Muscle of leg (tissue), 11 donors: ENCODE measurements around the gene PRKCE. TPM values are rescaled to one million over a fixed set of nuclear protein-coding genes. Genes with fewer than 3 reads are reported as not detected.

ENCODE experiments used
- DNase-seq: peaks from one replicate; pipeline ENCODE4 v3.0.0; 2013
- H3K27ac ChIP-seq: one replicate; pipeline ENCODE4 v1.5.1; 2013; ENCODE audit warnings: mild to moderate bottlenecking, low read length, control low read depth
- H3K27me3 ChIP-seq: one replicate; pipeline ENCODE4 v1.6.1; 2013; ENCODE audit warnings: low read length; ENCODE audit not compliant: control insufficient read depth, insufficient read depth
- H3K36me3 ChIP-seq: one replicate; pipeline ENCODE4 v1.6.1; 2013; ENCODE audit warnings: low read length; ENCODE audit not compliant: control insufficient read depth, insufficient read depth
- H3K4me1 ChIP-seq: one replicate; pipeline ENCODE4 v1.6.1; 2013; ENCODE audit warnings: low read length; ENCODE audit not compliant: control insufficient read depth, insufficient read depth
- H3K4me3 ChIP-seq: one replicate; pipeline ENCODE4 v1.5.1; 2013; ENCODE audit warnings: low read length, control low read depth
- H3K9me3 ChIP-seq: replicated peaks from 2 replicates; pipeline ENCODE4 v1.6.1; 2013; ENCODE audit warnings: low read depth, low read length; ENCODE audit not compliant: control insufficient read depth
- WGBS: methylation state at CpG from one replicate; pipeline ENCODE4 v1.1.5; 2013; ENCODE audit warnings: missing lambda C conversion rate; ENCODE audit not compliant: insufficient coverage; 5-methylcytosine and 5-hydroxymethylcytosine counted together
- polyA plus RNA-seq, 8 donors: library from polyadenylated mRNA; unstranded; fragments of 120-200 nt; gene quantifications; one replicate each; pipeline versions ENCODE4 v1.2.1 to v1.2.3, GENCODE V29; 2013; ENCODE audit warnings: inconsistent platforms in 1 of 8, low replicate concordance in 1 of 8; ENCODE audit not compliant: insufficient read length in 8 of 8, insufficient read depth in 1 of 8
- total RNA-seq: library from RNA; stranded (reverse); fragments of 120-200 nt; gene quantifications from one replicate; pipeline ENCODE4 v1.2.4, GENCODE V29; 2013

Gene PRKCE
- total and polyA plus RNA-seq, 9 donors = 3.5 to 8.6 (median 6.3) TPM

GRCh38 chr2:45965871-45966498 is 314.5 kb downstream of the PRKCE start:
- no peak for DNase-seq
- Histone ChIP-seq H3K9me3 (no peaks in the 10 kb centered on the region), H3K36me3 (no peaks in the 10 kb centered on the region), H3K27ac (no peak overlapping the region), H3K4me1 (peaks cover 26% of the 10 kb centered on the region), H3K4me3 (no peak overlapping the region), H3K27me3 (peaks cover 4% of the 10 kb centered on the region)
- WGBS = 88% methylated on average over 9 of the region's 11 CpGs

GRCh38 chr2:45968946-45969584 is 317.6 kb downstream of the PRKCE start:
- Histone ChIP-seq H3K9me3 (no peaks in the 10 kb centered on the region), H3K36me3 (no peaks in the 10 kb centered on the region), H3K27me3 (no peaks in the 10 kb centered on the region), H3K27ac (no peak overlapping the region), H3K4me1 (peaks cover 12% of the 10 kb centered on the region), H3K4me3 (no peak overlapping the region)
- WGBS = 53% methylated on average over 10 of the region's 14 CpGs
- peak; percentile 59 for DNase-seq

DNA sequence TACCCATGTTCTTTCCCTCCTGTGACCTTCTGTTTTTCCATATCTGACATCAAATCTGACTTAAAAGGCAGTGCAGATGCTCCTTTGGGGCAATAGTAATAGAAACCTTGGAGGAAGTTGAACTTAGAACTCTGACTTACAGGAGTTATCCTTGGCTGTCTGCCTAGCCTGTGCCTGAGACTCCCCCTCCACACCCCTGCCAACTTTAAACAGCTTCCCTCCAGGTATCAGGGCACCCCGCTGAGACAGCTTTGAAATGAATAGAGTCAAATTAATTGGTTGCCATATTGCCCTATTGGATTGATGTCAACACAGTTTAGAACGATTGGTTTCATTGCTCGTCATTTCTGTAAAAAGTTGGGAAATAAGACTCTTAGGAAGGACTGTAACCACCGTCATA is 322.0 kb downstream of the PRKCE start:
- no CpG with 5 or more reads among the region's 4 CpGs for WGBS
- Histone ChIP-seq H3K27ac (no peak overlapping the region), H3K36me3 (no peaks in the 10 kb centered on the region), H3K9me3 (no peaks in the 10 kb centered on the region), H3K4me3 (no peak overlapping the region), H3K27me3 (no peaks in the 10 kb centered on the region), H3K4me1 (peaks cover 9% of the 10 kb centered on the region)
- no peak for DNase-seq

- peaks cover 5% of the 10 kb centered on the region for H3K4me1 ChIP-seq
- H3K27ac ChIP-seq = no peak overlapping the region
- no peak for DNase-seq
- no peak overlapping the region for H3K4me3 ChIP-seq
- H3K36me3 ChIP-seq = no peaks in the 10 kb centered on the region
- H3K27me3 ChIP-seq = no peaks in the 10 kb centered on the region
- H3K9me3 ChIP-seq = no peaks in the 10 kb centered on the region
- WGBS = 100% methylated on average over 1 of the region's 4 CpGs
These were observed 322.6 kb downstream of the PRKCE start for GRCh38 chr2:45974056-45974455.

DNA sequence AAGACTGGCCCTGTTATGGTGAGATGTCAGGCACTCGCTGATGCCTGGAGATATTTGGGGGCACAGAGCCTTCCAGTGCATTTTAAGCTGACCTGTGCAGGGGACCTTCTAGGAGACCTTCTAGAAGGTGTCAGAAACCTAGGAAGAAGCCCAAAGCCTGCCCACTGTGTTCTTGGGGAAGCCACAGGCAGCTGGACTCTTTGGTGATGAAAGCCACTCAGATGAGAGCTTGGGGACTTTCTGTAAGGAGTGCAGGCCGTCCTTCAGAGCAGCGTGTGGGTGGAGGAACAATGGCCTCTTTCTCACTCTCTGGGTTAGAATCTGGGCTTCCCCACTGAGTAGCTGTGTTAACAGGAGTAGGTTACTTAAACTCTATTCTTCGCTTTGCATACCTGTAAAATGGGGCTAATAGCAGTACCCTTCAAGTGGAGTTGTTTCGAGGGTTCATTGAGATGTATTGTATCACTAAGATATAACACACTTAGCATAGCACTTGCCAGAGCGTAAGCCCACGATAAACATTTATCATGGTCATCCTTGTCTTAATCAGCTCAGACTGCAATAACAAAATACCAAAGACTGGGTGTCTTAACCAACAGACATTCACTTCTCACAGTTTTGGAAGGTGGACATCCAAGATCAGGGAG is 323.4 kb downstream of the PRKCE start:
- no peaks in the 10 kb centered on the region for H3K27me3 ChIP-seq
- no peak for DNase-seq
- 96% methylated on average over 3 of the region's 7 CpGs for WGBS
- no peak overlapping the region for H3K27ac ChIP-seq
- no peaks in the 10 kb centered on the region for H3K36me3 ChIP-seq
- H3K9me3 ChIP-seq = no peaks in the 10 kb centered on the region
- H3K4me1 ChIP-seq = no peaks in the 10 kb centered on the region
- no peak overlapping the region for H3K4me3 ChIP-seq

GRCh38 chr2:45975752-45976517 is 324.5 kb downstream of the PRKCE start:
- Histone ChIP-seq H3K4me3 (no peak overlapping the region), H3K27ac (no peak overlapping the region), H3K36me3 (no peaks in the 10 kb centered on the region), H3K4me1 (no peaks in the 10 kb centered on the region), H3K27me3 (no peaks in the 10 kb centered on the region), H3K9me3 (no peaks in the 10 kb centered on the region)
- WGBS = 90% methylated on average over 9 of the region's 14 CpGs
- DNase-seq = no peak

- Histone ChIP-seq H3K27me3 (peaks cover 3% of the 10 kb centered on the region), H3K36me3 (peaks cover 6% of the 10 kb centered on the region), H3K27ac (no peak overlapping the region), H3K4me3 (no peak overlapping the region), H3K9me3 (no peaks in the 10 kb centered on the region), H3K4me1 (no peaks in the 10 kb centered on the region)
- WGBS = no CpG with 5 or more reads among the region's 4 CpGs
- no peak for DNase-seq
These were observed 326.9 kb downstream of the PRKCE start for GRCh38 chr2:45978302-45978859.

DNA sequence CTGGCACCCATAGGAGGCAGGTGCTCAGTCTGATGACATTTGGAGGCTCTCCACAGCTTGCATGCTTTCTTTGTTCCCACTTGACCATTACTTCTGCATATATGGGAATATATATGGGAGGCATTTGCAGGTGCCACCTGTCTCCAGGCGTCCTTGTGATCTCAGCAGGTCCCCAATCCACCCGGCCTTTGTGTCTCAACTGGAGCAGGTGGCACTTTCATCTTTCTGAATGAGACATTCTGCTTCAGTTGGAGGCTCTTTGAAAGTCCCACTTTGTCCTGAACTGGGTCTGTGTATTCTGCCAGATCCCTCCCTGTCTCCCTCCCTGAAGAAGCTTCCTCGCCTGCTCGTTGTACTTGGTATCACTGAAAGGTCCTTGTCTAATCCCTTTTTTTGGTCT is 327.6 kb downstream of the PRKCE start:
- peaks cover 6% of the 10 kb centered on the region for H3K36me3 ChIP-seq
- WGBS = 84% methylated on average over 2 of the region's 4 CpGs

DNA sequence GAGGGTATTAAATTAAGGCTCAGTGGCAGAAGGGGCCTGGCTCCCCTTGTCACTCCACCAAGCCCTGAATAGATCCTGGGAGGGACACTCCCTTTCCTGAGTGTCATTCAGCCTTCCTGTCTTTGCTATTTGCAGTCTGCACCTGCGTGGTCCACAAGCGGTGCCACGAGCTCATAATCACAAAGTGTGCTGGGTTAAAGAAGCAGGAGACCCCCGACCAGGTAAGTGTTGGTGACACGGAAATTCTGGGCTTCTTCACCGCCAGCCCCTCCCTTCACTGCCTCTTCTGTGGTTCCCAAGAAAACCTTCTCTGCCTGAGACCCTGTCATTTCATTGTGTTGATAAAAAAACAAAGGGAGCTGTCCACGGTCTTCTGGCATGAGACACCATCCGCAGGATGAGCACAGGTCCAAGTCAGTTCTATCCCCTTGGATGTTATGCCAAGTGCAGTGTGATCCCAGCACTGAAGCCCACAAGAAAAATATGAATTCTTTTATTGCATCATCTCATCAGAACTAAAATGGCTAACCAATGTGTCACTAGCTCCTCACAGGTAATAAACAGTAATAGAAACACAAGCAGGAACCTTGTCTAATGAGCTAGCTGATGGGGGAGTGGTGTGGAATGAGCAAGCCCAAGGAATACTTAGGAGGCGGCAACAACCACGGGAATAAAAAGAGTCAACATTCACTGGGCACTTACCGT is 328.8 kb downstream of the PRKCE start:
- Histone ChIP-seq H3K27ac (no peak overlapping the region), H3K4me1 (no peaks in the 10 kb centered on the region), H3K27me3 (peaks cover 3% of the 10 kb centered on the region), H3K36me3 (peaks cover 6% of the 10 kb centered on the region), H3K4me3 (no peak overlapping the region), H3K9me3 (no peaks in the 10 kb centered on the region)
- no peak for DNase-seq
- WGBS = 78% methylated on average over 5 of the region's 11 CpGs

More for the DNA sequence above, 327.6 kb downstream of the PRKCE start:
- Histone ChIP-seq H3K27me3 (peaks cover 3% of the 10 kb centered on the region), H3K27ac (no peak overlapping the region), H3K4me3 (no peak overlapping the region), H3K9me3 (no peaks in the 10 kb centered on the region), H3K4me1 (no peaks in the 10 kb centered on the region)
- DNase-seq = no peak
